Activated naive CD8-positive, alpha-beta T cell treated with anti-CD3 and anti-CD28 coated beads for 36 hours (primary cell): ENCODE results near the gene ADD2. TPM values are rescaled to one million over a fixed set of nuclear protein-coding genes. Genes with fewer than 3 reads are reported as not detected.
A peak's percentile ranks its signal among the peaks of the same experiment; 100 is the strongest.
"Not testable (repeated sequence)": the region's sequence is repeated elsewhere in the genome, so short reads cannot be mapped to it uniquely, and the experiment has no call there.

ENCODE experiments used
- DNase-seq: peaks from one replicate; pipeline ENCODE4 v3.0.0; 2021
- H3K27ac Mint-ChIP-seq: one replicate; pipeline ENCODE4 v1.8.0; 2022; ENCODE audit warnings: mild to moderate bottlenecking, moderate library complexity, mixed read lengths
- H3K27me3 Mint-ChIP-seq: one replicate; pipeline ENCODE4 v1.8.0; 2022; ENCODE audit warnings: mild to moderate bottlenecking, mixed read lengths
- H3K36me3 Mint-ChIP-seq: one replicate; pipeline ENCODE4 v1.8.0; 2021; ENCODE audit warnings: mild to moderate bottlenecking, mixed read lengths
- H3K4me1 Mint-ChIP-seq: one replicate; pipeline ENCODE4 v1.8.0; 2021; ENCODE audit warnings: mixed read lengths
- H3K4me3 Mint-ChIP-seq: one replicate; pipeline ENCODE4 v1.8.0; 2022; ENCODE audit warnings: mild to moderate bottlenecking, moderate library complexity, mixed read lengths
- H3K9me3 Mint-ChIP-seq: one replicate; pipeline ENCODE4 v1.8.0; 2022; ENCODE audit warnings: mixed read lengths
- total RNA-seq, 2 experiments: library from RNA; stranded (reverse); gene quantifications; one replicate each; pipeline ENCODE4 v1.2.3, GENCODE V29; 2021

Gene ADD2
- 10 to 100 TPM; 33.2 to 36.1 TPM for total RNA-seq

- Mint-ChIP-seq H3K27ac (peak within 1 kb of the TSS; percentile 85), H3K27me3 (peaks cover 12% of the 10 kb centered on the region), H3K4me1 (peaks cover 13% of the 10 kb centered on the region), H3K9me3 (no peaks in the 10 kb centered on the region), H3K36me3 (no peaks in the 10 kb centered on the region), H3K4me3 (peak within 1 kb of the TSS; percentile 86)
- DNase-seq = peak; percentile 64
These were observed at the start of gene ADD2 for GRCh38 chr2:70767699-70768589. Gene ADD2, minus strand, starts transcription at chr2:70768200. Its CDS starts 61,792 bp downstream, at chr2:70706408.

GRCh38 chr2:70817284-70817954, 49.4 kb upstream of the ADD2 start:
- H3K27me3 Mint-ChIP-seq = no peaks in the 10 kb centered on the region
- DNase-seq = no peak
- H3K36me3 Mint-ChIP-seq = no peaks in the 10 kb centered on the region
- no peaks in the 10 kb centered on the region for H3K4me1 Mint-ChIP-seq
- H3K27ac Mint-ChIP-seq = no peak overlapping the region
- no peak overlapping the region for H3K4me3 Mint-ChIP-seq
- no peaks in the 10 kb centered on the region for H3K9me3 Mint-ChIP-seq

- Mint-ChIP-seq H3K4me1 (no peaks in the 10 kb centered on the region), H3K27me3 (no peaks in the 10 kb centered on the region), H3K27ac (no peak overlapping the region), H3K36me3 (no peaks in the 10 kb centered on the region), H3K4me3 (no peak overlapping the region), H3K9me3 (no peaks in the 10 kb centered on the region)
- no peak for DNase-seq
These were observed 48.7 kb upstream of the ADD2 start for GRCh38 chr2:70816726-70817125.

GRCh38 chr2:70808983-70809958, 41.3 kb upstream of the ADD2 start:
- no peak for DNase-seq
- Mint-ChIP-seq H3K4me3 (no peak overlapping the region), H3K27ac (no peak overlapping the region), H3K4me1 (no peaks in the 10 kb centered on the region), H3K9me3 (no peaks in the 10 kb centered on the region), H3K36me3 (no peaks in the 10 kb centered on the region), H3K27me3 (no peaks in the 10 kb centered on the region)

GRCh38 chr2:70807828-70808118, 39.8 kb upstream of the ADD2 start:
- Mint-ChIP-seq H3K27ac (no peak overlapping the region), H3K9me3 (no peaks in the 10 kb centered on the region), H3K36me3 (no peaks in the 10 kb centered on the region), H3K27me3 (no peaks in the 10 kb centered on the region), H3K4me3 (no peak overlapping the region), H3K4me1 (no peaks in the 10 kb centered on the region)
- DNase-seq = no peak

- Mint-ChIP-seq H3K9me3 (no peaks in the 10 kb centered on the region), H3K4me1 (no peaks in the 10 kb centered on the region), H3K27me3 (no peaks in the 10 kb centered on the region), H3K27ac (no peak overlapping the region), H3K4me3 (no peak overlapping the region), H3K36me3 (no peaks in the 10 kb centered on the region)
- DNase-seq = no peak
These were observed 39.3 kb upstream of the ADD2 start for GRCh38 chr2:70807102-70807827.

- Mint-ChIP-seq H3K4me3 (no peak overlapping the region), H3K27me3 (no peaks in the 10 kb centered on the region), H3K36me3 (no peaks in the 10 kb centered on the region), H3K4me1 (no peaks in the 10 kb centered on the region), H3K27ac (no peak overlapping the region), H3K9me3 (no peaks in the 10 kb centered on the region)
- DNase-seq = no peak
These were observed 38.6 kb upstream of the ADD2 start for GRCh38 chr2:70806620-70807019.

- Mint-ChIP-seq H3K9me3 (no peaks in the 10 kb centered on the region), H3K27me3 (no peaks in the 10 kb centered on the region), H3K27ac (no peak overlapping the region)
These were observed 38.0 kb upstream of the ADD2 start for GRCh38 chr2:70806013-70806412.

GRCh38 chr2:70801607-70802263, 33.7 kb upstream of the ADD2 start:
- no peak overlapping the region for H3K27ac Mint-ChIP-seq
- H3K4me3 Mint-ChIP-seq = no peak overlapping the region
- H3K36me3 Mint-ChIP-seq = no peaks in the 10 kb centered on the region
- H3K4me1 Mint-ChIP-seq = no peaks in the 10 kb centered on the region
- H3K9me3 Mint-ChIP-seq = no peaks in the 10 kb centered on the region
- H3K27me3 Mint-ChIP-seq = peaks cover 6% of the 10 kb centered on the region
- DNase-seq = no peak

More at GRCh38 chr2:70806013-70806412, 38.0 kb upstream of the ADD2 start:
- DNase-seq = no peak
- no peaks in the 10 kb centered on the region for H3K4me1 Mint-ChIP-seq
- H3K4me3 Mint-ChIP-seq = no peak overlapping the region
- no peaks in the 10 kb centered on the region for H3K36me3 Mint-ChIP-seq

GRCh38 chr2:70799706-70800105, 31.7 kb upstream of the ADD2 start:
- Mint-ChIP-seq H3K9me3 (no peaks in the 10 kb centered on the region), H3K36me3 (no peaks in the 10 kb centered on the region), H3K4me3 (no peak overlapping the region), H3K4me1 (no peaks in the 10 kb centered on the region), H3K27ac (no peak overlapping the region), H3K27me3 (peaks cover 6% of the 10 kb centered on the region)
- DNase-seq = no peak

- not testable (repeated sequence) for H3K27ac Mint-ChIP-seq, H3K4me1 Mint-ChIP-seq, DNase-seq, H3K9me3 Mint-ChIP-seq, H3K27me3 Mint-ChIP-seq, H3K4me3 Mint-ChIP-seq, H3K36me3 Mint-ChIP-seq
These were observed 30.0 kb upstream of the ADD2 start for GRCh38 chr2:70797996-70798395.

GRCh38 chr2:70797506-70797905, 29.5 kb upstream of the ADD2 start:
- DNase-seq = no peak
- peaks cover 2% of the 10 kb centered on the region for H3K4me1 Mint-ChIP-seq
- H3K36me3 Mint-ChIP-seq = no peaks in the 10 kb centered on the region
- no peaks in the 10 kb centered on the region for H3K9me3 Mint-ChIP-seq
- no peak overlapping the region for H3K27ac Mint-ChIP-seq
- H3K4me3 Mint-ChIP-seq = no peak overlapping the region
- H3K27me3 Mint-ChIP-seq = peaks cover 10% of the 10 kb centered on the region

- no peaks in the 10 kb centered on the region for H3K36me3 Mint-ChIP-seq
- peaks cover 21% of the 10 kb centered on the region for H3K27me3 Mint-ChIP-seq
- no peak overlapping the region for H3K27ac Mint-ChIP-seq
- H3K4me3 Mint-ChIP-seq = no peak overlapping the region
- peaks cover 2% of the 10 kb centered on the region for H3K4me1 Mint-ChIP-seq
- no peak for DNase-seq
- H3K9me3 Mint-ChIP-seq = no peaks in the 10 kb centered on the region
These were observed 28.3 kb upstream of the ADD2 start for GRCh38 chr2:70796262-70796661.
